Astrocyte of the spinal cord (primary cell): ENCODE results near the gene CLCNKA.

Experiments
- DNase-seq: peaks from one replicate; pipeline ENCODE4 v3.0.0; 2011; ENCODE audit warnings: low read depth, low spot score
- H3K4me3 ChIP-seq: 2 replicates; pipeline ENCODE4 v1.5.1; 2011; ENCODE audit warnings: low read depth, mild to moderate bottlenecking, low read length, moderate library complexity
- in situ Hi-C: cut with HindIII; loops from 2 replicates; pipeline ENCODE4 v1.10.0; 2017; ENCODE audit warnings: low sequenced_read_pairs
- TF ChIP-seq, protein P1 (sequence below): IDR thresholded peaks from 2 replicates; pipeline ENCODE4 v1.5.1; 2012; ENCODE audit warnings: low read depth, mild to moderate bottlenecking, low read length, inconsistent platforms

Gene CLCNKA

GRCh38 chr1:16072095-16072494 lies 50.3 kb downstream of the CLCNKA start:
- in situ Hi-C loops: no loop called here
- H3K4me3 ChIP-seq: no peak overlapping the region
- TF ChIP-seq, protein P1, sequence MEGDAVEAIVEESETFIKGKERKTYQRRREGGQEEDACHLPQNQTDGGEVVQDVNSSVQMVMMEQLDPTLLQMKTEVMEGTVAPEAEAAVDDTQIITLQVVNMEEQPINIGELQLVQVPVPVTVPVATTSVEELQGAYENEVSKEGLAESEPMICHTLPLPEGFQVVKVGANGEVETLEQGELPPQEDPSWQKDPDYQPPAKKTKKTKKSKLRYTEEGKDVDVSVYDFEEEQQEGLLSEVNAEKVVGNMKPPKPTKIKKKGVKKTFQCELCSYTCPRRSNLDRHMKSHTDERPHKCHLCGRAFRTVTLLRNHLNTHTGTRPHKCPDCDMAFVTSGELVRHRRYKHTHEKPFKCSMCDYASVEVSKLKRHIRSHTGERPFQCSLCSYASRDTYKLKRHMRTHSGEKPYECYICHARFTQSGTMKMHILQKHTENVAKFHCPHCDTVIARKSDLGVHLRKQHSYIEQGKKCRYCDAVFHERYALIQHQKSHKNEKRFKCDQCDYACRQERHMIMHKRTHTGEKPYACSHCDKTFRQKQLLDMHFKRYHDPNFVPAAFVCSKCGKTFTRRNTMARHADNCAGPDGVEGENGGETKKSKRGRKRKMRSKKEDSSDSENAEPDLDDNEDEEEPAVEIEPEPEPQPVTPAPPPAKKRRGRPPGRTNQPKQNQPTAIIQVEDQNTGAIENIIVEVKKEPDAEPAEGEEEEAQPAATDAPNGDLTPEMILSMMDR: no peak
- no peak for DNase-seq

DNA sequence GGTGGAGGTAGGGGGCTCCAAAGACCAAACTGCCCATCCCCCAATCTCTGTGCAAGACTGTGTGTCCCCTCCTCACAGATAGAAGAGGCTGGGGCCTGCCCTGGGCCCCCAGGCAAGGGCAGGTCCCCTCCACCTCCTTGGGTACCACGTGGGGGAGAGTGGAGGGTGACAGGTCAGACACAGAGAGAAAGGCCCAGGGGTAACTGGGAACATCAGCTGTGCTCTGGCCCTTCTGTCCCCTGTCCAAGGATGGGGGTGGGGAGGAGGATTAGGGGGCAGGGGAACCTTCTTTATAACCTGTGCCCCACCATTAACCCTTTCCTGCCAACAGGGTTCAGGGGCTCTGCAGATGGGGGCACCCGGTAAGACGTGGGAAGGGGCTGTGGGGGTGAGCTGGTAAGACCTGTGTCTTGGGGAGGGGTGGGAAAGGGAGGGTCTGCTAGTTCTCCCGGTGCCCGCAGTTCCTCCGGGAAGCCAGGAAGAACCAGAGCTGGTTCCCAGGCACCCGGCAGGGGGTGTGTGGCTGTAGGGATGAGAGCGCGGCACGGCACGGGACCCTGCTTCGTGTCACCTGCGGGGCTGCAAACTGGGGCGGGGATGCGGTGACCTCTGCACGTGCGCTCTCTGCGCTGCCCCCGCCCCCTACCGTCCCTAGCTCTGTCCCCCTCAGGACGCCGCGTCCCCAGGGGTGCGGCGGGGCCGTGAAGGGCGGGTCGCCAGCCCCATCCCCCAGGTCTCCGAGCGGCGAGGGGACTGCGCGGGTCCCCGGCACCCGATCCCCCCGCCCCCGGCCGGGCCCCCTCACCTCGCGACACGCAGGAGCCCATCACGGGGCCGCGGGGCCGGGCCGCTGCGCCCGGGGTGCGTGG lies 51.0 kb downstream of the CLCNKA start:
- in situ Hi-C loops: no loop called here
- TF ChIP-seq, protein P1: peak; percentile 12
- no peak for DNase-seq
- H3K4me3 ChIP-seq: peak overlapping the region; percentile 12

- in situ Hi-C loops: no loop called here
- no peak for DNase-seq
- TF ChIP-seq, protein P1: peak; percentile 5
- peak within 1 kb of the TSS; percentile 18 for H3K4me3 ChIP-seq
Observed at GRCh38 chr1:16073490-16074119, 51.8 kb downstream of the CLCNKA start, which contains the start of gene FAM131C. FAM131C (minus strand) TSS chr1:16073651; CDS start chr1:16073442, 209 bp downstream.

GRCh38 chr1:16074217-16074616 lies 52.4 kb downstream of the CLCNKA start:
- no peak overlapping the region for H3K4me3 ChIP-seq
- in situ Hi-C loops: no loop called here
- TF ChIP-seq, protein P1: no peak
- no peak for DNase-seq

- H3K4me3 ChIP-seq: no peak overlapping the region
- DNase-seq: peak; percentile 68
- in situ Hi-C loops: no loop called here
- TF ChIP-seq, protein P1: no peak
Observed at GRCh38 chr1:16075337-16076030, 53.6 kb downstream of the CLCNKA start.

DNA sequence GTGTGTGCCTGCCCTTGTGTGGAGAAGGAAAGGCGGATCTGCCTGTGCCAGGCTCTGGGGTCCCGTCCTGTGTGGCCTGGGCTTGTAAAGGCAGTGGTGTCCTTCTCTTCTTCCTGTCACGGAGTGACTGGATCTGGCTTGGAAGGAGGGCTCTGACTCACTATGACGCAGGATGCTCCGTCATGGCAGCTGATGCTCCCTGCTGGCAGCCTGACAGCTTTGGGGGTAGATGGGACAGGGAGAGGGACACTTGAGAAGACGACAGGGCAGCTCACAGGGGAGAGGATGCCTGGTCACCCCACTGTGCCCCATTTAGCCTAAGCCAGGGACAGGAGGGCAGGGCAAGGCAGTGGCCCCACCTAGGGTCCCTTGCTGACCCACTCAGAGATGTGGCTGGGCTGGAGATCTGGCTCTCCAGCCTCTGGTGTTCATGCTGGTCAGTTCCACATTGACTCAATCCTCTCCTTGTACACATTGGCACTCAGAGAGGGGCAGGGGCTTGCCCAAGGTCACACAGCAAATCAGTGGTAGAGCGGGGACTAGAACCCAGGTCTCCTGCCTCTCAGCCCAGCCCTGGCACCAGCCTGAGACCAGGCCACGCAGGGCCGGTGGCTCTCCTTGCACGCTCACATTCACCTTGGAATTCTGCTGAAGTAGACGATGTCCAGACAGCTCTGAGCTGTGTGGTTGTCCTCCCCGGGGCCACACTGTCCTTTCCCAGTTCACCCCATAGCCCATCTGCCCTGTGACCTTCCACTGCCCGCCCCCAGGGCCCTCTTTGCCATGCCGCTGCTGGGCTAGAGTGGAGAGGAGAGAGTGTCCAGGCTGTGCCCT lies 54.4 kb downstream of the CLCNKA start:
- no peak overlapping the region for H3K4me3 ChIP-seq
- TF ChIP-seq, protein P1: no peak
- DNase-seq: peak; percentile 89
- in situ Hi-C loops: no loop called here
